Superior temporal gyrus (tissue), 1 donor: ENCODE data around the gene SERINC2.
"Not testable (repeated sequence)": the region's sequence is repeated elsewhere in the genome, so short reads cannot be mapped to it uniquely, and the experiment has no call there.

Experiments used
- DNase-seq: peaks from one replicate; pipeline ENCODE4 v3.0.0-alpha.2; 2016; ENCODE audit errors: extremely low spot score

SERINC2 gene

DNA sequence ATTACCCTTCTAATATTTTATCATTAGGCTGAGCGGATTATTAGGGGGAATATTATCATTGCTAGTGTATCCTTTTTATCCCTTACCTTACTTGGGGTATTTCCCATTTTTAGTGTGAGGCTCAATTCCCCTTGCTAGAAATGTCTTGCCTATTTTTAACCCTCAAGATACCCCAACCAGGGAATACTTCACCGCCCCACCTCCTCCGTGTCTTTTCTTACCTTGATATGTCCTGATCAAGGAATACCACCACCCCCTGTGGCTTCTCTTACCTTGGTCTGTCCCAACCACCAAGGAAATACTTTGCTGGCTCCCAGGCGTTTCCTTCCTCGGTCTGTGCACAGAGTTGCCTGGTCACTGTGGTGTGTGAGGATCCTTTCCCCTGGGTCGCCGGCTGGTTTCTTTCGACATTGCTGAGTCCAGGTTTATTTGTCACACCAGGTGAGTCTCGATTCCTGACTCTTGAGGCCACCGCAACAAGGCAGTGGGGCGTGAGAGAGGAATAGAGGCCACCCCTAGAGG is 57.8 kb downstream of the SERINC2 start:
- DNase-seq = no peak

GRCh38 chr1:31471452-31472313 is 58.7 kb downstream of the SERINC2 start:
- not testable (repeated sequence) for DNase-seq

- not testable (repeated sequence) for DNase-seq
These were observed 59.3 kb downstream of the SERINC2 start for GRCh38 chr1:31472314-31472651.

DNA sequence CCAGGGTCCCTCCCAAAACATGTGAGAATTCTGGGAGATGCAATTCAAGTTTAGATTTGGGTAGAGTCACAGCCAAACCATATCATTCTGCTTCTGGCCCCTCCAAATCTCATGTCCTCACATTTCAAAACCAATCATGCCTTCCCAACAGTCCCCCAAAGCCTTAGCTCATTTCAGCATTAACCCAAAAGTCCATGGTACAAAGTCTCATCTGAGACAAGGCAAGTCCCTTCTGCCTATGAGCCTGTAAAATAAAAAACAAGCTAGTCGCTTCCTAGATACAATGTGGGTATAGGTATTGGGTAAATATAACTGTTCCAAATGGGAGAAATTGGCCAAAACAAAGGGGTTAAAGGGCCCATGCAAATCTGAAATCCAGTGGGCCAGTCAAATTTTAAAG is 59.7 kb downstream of the SERINC2 start:
- DNase-seq = not testable (repeated sequence)

GRCh38 chr1:31473508-31473907 is 60.5 kb downstream of the SERINC2 start:
- not testable (repeated sequence) for DNase-seq

DNA sequence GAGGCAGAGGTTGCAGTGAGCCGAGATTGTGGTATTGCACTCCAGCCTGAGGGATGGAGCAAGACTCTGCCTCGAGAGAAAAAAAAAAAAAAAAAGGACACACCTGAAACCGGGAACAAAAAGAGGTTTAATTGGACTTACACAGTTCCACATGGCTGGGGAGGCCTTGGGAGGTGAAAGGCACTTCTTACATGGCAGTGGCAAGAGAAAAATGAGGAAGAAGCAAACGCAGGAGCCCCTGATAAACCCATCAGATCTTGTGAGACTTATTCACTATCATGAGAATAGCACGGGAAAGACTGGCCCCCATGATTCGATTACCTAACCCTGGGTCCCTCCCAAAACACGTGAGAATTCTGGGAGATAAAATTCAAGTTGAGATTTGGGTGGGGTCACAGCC is 61.6 kb downstream of the SERINC2 start:
- DNase-seq = not testable (repeated sequence)

DNA sequence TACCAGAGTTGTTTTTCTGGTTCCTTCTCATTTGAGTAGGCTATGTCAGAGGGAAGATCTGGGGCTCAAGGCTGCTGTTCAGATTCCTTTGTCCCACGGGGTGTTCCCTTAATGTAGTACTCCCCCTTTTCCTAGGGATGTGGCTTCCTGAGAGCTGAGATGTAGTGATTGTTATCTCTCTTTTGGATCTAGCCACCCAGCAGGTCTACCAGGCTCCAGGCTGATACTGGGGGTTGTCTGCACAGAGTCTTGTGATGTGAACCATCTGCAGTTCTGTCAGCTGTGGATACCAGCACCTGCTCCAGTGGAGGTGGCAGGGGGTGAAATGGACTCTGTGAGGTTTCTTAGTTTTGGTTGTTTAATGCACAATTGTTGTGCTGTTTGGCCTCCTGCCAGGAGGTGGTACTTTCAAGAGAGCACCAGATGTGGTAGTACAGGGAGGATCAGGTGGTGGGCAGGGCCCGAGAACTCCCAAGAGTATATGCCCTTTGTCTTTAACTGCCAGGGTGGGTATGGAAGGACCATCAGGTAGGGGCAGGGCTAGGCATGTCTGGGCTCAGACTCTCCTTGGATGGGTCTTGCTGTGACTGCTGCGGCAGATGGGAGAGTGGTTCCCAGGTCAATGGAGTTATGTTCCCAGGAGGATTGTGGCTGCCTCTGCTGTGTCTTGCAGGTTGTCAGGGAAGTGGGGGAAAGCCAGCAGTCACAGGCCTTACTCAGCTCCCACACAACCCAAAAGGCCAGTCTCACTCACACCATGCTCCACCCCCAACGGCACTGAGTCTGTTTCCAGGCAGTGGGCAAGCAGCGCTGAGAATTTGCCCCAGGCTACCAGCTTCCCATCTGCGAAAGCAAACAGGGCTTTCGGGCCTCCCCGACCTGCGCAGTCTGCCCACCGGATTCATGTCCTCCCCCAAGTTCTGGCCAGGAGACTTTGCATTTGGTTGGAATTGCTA is 64.2 kb downstream of the SERINC2 start:
- no peak for DNase-seq

DNA sequence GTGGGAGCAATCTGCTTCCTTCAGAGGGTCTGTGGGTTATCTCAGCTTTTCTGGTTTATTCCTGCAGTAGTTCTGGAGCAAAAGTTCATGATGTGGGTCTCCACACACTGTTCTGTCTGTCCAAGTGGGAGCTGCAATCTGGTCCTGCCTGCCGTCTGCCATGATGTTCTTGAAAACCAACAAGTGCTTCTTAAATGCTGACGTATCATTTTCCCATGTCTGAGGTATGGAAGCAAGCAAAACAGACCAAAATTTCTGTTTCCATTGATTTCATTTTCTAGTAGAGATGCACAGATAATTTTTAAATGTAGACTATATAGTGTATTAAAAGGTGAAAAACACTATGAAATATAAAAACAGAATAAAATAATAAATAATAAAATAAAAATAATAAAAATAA is 65.2 kb downstream of the SERINC2 start:
- no peak for DNase-seq

GRCh38 chr1:31479811-31480210 is 66.8 kb downstream of the SERINC2 start:
- no peak for DNase-seq

DNA sequence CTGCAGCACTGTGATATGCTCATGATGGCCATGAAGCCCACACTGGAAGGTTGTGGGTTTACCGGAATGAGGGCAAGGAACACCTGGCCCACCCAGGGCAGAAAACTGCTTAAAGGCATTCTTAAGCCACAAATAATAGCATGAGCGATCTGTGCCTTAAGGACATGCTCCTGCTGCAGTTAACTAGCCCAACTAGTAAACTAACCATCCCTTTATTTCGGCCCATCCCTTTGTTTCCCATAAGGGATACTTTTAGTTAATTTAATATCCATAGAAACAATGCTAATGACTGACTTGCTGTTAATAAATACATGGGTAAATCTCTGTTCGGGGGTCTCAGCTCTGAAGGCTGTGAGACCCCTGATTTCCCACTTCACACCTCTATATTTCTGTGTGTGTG is 67.4 kb downstream of the SERINC2 start:
- DNase-seq = not testable (repeated sequence)

DNA sequence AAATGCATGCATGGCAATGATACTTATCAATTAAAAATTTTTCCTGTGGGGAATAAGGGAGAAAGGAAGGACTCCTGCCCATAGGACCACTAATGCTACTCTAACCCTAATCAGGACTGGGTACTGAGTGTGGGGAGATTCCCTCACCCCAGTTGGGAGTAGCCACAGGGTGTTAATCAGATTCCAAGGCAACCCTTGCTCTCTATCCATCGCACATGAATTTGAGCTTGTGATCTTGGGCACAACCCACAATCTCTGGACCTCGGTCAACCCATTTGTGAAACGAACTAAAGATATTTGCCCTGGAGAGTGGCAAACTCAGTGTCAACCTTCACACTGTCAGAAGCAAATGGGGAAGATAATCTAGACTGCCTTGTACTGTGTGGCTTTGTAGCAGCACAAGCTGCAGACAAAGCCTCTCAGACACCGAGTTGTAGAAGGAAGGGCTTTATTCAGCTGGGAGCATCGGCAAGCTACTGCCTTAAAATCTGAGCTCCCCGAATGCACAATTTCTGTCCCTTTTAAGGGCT is 69.5 kb downstream of the SERINC2 start:
- no peak for DNase-seq

GRCh38 chr1:31483012-31483946 is 70.3 kb downstream of the SERINC2 start:
- peak; percentile 31 for DNase-seq
